Tibial artery (tissue), 4 donors: ENCODE measurements around the gene ZNF516.

ENCODE experiments used
- DNase-seq, 2 donors: peaks; one replicate each; pipeline ENCODE4 v3.0.0-alpha.2; 2019
- H3K27ac ChIP-seq, 2 donors: fragments of 200-600 bp; sonication (generic) in 1 of 2; 1 replicate in 1 of 2; 2 replicates in 1 of 2; pipeline ENCODE4 v1.5.1; 2018 to 2019; ENCODE audit warnings: mild to moderate bottlenecking in 1 of 2
- H3K27me3 ChIP-seq, 2 donors: fragments of 200-600 bp; sonication (generic) in 1 of 2; one replicate each; pipeline versions ENCODE4 v1.5.1 to v1.6.0; 2016 to 2019
- H3K36me3 ChIP-seq, 3 donors: fragments of 200-600 bp; sonication (generic) in 2 of 3; one replicate each; pipeline ENCODE4 v1.5.1; 2016 to 2019; ENCODE audit warnings: mild to moderate bottlenecking in 2 of 3
- H3K4me1 ChIP-seq, 4 donors: fragments of 200-600 bp; sonication (generic) in 2 of 4; 1 replicate in 3 of 4; 2 replicates in 1 of 4; pipeline ENCODE4 v1.5.1; 2016 to 2019
- H3K4me3 ChIP-seq, 2 donors: fragments of 200-600 bp; sonication (generic) in 1 of 2; 1 replicate in 1 of 2; 2 replicates in 1 of 2; pipeline ENCODE4 v1.5.1; 2018 to 2019; ENCODE audit warnings: mild to moderate bottlenecking in 2 of 2
- H3K9me3 ChIP-seq, 3 donors: fragments of 200-600 bp; sonication (generic) in 1 of 3; one replicate each; pipeline ENCODE4 v1.5.1; 2016 to 2019
- intact Hi-C: fragments of 100-400 bp; cut with DNase I; formaldehyde crosslinking; loops from one replicate; pipeline ENCODE4 v1.15.0; 2023; ENCODE audit warnings: low total_unique reads
- TF ChIP-seq, protein P1 (sequence below), 2 experiments: fragments of 200-600 bp in 1 of 2; fragments of 450-650 bp in 1 of 2; IDR thresholded peaks; one replicate each; pipeline ENCODE4 v1.5.1; 2017 to 2019; ENCODE audit warnings: antibody characterized with exemption in 2 of 2, mild to moderate bottlenecking in 1 of 2, moderate library complexity in 1 of 2

The ZNF516 gene

DNA sequence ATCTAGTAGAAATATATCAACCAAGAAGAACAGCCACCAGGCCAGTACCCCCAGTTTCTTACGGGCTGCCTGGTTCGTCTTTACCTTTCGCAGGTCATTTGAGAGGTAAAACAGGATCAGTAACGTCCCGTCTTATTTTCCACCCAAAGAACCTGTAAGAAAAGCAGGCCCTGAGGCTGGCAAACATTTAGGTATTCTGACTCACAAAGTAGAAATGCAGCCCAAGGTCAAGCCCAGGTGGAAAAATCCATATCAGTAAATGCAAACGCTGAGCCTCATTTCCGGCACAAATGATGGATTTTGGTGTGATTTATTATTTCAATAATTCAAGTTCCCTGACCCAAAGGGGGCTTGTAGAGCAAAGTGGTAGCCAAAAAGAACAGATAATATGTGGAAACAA lies 171.2 kb downstream of the ZNF516 start:
- no peaks in the 10 kb centered on the region for H3K27me3 ChIP-seq
- TF ChIP-seq, protein P1, sequence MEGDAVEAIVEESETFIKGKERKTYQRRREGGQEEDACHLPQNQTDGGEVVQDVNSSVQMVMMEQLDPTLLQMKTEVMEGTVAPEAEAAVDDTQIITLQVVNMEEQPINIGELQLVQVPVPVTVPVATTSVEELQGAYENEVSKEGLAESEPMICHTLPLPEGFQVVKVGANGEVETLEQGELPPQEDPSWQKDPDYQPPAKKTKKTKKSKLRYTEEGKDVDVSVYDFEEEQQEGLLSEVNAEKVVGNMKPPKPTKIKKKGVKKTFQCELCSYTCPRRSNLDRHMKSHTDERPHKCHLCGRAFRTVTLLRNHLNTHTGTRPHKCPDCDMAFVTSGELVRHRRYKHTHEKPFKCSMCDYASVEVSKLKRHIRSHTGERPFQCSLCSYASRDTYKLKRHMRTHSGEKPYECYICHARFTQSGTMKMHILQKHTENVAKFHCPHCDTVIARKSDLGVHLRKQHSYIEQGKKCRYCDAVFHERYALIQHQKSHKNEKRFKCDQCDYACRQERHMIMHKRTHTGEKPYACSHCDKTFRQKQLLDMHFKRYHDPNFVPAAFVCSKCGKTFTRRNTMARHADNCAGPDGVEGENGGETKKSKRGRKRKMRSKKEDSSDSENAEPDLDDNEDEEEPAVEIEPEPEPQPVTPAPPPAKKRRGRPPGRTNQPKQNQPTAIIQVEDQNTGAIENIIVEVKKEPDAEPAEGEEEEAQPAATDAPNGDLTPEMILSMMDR (IDR thresholded peaks at IDR 0.05), result no peak
- H3K9me3 ChIP-seq, result peaks cover 0 to 4% (median 3%) of the 10 kb centered on the region in 3 donors
- intact Hi-C loops, result no loop called here
- no peaks in the 10 kb centered on the region for H3K4me1 ChIP-seq
- DNase-seq, result no peak
- no peak overlapping the region for H3K27ac ChIP-seq
- no peaks in the 10 kb centered on the region for H3K36me3 ChIP-seq
- no peak overlapping the region for H3K4me3 ChIP-seq

DNA sequence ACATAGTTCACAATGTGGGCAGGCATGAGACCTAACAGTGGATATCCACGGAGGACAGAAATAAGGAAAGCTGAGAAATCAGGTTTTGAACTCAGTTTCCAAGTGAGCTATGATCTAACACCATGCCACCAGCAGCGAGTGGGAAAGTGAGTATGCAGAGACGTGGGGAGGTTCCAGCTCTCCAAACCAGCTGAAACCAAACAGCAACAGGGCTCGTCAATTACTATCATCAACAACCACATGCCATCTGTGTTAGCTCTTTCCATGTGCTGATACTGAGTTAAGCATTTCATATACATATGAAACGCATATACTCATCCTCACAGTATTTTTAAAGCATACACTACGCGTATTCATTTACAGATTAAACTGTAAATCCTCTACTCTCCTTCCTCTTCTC lies 172.4 kb downstream of the ZNF516 start:
- intact Hi-C loops, result no loop called here
- Histone ChIP-seq H3K4me1 (no peaks in the 10 kb centered on the region), H3K9me3 (no peaks in the 10 kb centered on the region), H3K4me3 (no peak overlapping the region), H3K27ac (no peak overlapping the region), H3K27me3 (peaks cover 0 to 2% of the 10 kb centered on the region in 2 donors), H3K36me3 (no peaks in the 10 kb centered on the region)
- DNase-seq, result no peak
- TF ChIP-seq, protein P1 (IDR thresholded peaks at IDR 0.05), result no peak

DNA sequence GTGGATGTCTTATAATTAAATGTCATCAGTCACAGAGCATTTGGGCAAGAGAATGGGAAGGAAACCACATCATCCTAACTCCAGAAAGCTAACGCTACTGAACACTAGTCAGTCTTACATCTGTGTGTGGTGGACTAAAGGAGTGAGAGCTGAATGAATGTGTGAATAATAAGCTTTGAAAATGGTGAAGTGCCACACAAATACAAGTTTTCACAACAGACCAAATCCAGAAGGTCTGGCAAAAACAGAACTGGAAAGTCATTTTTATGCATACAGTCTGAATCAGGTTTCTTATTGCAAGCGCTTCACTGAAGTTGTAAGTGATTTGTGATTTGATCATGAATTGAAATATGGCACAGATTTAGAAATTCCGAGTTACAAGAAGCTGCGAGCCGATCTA lies 175.7 kb downstream of the ZNF516 start:
- Histone ChIP-seq H3K27ac (no peak overlapping the region), H3K27me3 (peaks cover 0 to 5% of the 10 kb centered on the region in 2 donors), H3K36me3 (no peaks in the 10 kb centered on the region), H3K4me1 (no peaks in the 10 kb centered on the region), H3K9me3 (no peaks in the 10 kb centered on the region), H3K4me3 (no peak overlapping the region)
- TF ChIP-seq, protein P1 (IDR thresholded peaks at IDR 0.05), result no peak
- intact Hi-C loops, result no loop called here
- DNase-seq, result no peak

DNA sequence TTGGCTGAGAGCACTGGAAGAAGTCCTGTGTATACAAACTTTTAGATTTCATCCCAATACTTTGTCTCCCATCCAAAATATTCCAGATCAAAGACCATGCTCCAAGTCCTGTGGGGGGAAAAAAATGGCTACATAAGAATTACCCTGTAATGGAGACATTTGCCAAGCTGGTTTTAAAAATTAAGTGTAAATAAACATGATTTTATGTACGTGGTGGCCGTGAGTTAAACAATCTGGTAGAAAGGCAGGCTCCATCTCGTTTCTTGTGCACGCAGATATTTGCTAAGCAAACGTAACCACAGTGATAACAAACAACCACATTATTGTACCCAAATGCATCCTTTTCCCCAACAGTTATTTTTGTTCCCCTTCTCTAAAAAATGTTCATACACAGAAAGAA lies 176.4 kb downstream of the ZNF516 start:
- H3K4me3 ChIP-seq, result no peak overlapping the region
- TF ChIP-seq, protein P1 (IDR thresholded peaks at IDR 0.05), result no peak
- intact Hi-C loops, result no loop called here
- H3K36me3 ChIP-seq, result no peaks in the 10 kb centered on the region
- no peak overlapping the region for H3K27ac ChIP-seq
- DNase-seq, result no peak
- H3K9me3 ChIP-seq, result no peaks in the 10 kb centered on the region
- peaks cover 0 to 5% of the 10 kb centered on the region in 2 donors for H3K27me3 ChIP-seq
- no peaks in the 10 kb centered on the region for H3K4me1 ChIP-seq

DNA sequence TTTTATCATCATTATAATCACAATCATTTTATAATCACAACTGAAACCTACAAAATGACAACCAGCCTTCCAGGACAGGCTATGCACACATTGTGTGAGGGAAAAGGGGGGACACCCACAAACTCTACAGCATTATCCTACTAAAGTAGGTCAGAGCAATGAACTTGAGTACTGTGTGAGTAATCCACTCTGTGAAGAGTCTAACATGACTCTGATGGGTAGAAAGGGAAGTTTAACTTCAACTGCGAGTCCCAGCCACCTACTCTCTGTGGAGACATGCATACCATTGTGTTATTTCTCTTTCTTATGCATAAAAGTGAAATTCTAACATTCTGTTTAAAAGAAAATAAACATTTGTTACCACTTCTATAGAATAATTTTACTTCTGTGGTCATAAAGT lies 177.9 kb downstream of the ZNF516 start:
- Histone ChIP-seq H3K4me1 (no peaks in the 10 kb centered on the region), H3K9me3 (no peaks in the 10 kb centered on the region), H3K36me3 (no peaks in the 10 kb centered on the region), H3K27me3 (peaks cover 0 to 5% of the 10 kb centered on the region in 2 donors), H3K4me3 (no peak overlapping the region), H3K27ac (no peak overlapping the region)
- DNase-seq, result no peak
- TF ChIP-seq, protein P1 (IDR thresholded peaks at IDR 0.05), result no peak
- intact Hi-C loops, result no loop called here

DNA sequence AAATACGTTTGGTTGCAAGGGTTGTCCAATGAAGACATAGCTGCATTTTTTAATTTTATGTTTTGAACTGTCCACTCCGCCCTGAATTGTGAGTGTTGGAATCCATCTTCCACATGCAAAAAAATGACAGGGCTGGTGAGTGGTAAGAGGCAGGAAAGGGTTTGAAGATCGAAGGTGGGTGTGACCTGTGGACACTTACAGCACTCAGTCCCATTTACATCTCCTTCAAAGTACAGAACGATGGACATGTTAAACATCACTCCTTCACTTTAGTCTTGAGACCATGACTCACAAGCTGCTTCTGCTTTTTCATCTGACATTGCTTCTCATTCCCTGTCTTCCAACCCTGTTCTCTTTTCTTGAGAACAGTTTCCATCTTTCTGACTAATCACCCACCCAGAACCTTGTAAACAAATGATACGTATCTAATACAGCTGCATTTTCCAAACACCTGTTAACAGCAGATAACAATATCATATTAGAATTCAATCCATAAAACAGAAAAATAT lies 179.3 kb downstream of the ZNF516 start:
- TF ChIP-seq, protein P1 (IDR thresholded peaks at IDR 0.05), result no peak
- Histone ChIP-seq H3K9me3 (no peaks in the 10 kb centered on the region), H3K36me3 (no peaks in the 10 kb centered on the region), H3K4me3 (no peak overlapping the region), H3K27ac (no peak overlapping the region), H3K4me1 (no peaks in the 10 kb centered on the region), H3K27me3 (peaks cover 0 to 5% of the 10 kb centered on the region in 2 donors)
- intact Hi-C loops, result no loop called here
- no peak for DNase-seq
